Lower lobe of right lung (tissue), 2 donors: ENCODE results near the gene CHSY3. TPM values are rescaled to one million over a fixed set of nuclear protein-coding genes. Genes with fewer than 3 reads are reported as not detected.

Experiments used
- ATAC-seq, 2 donors: fragments of 200-7000 bp; cut with Tn5 transposase; one replicate each; pipeline ENCODE4 v1.9.1; 2020 to 2022; ENCODE audit warnings: mild to moderate bottlenecking in 2 of 2, moderate library complexity in 2 of 2
- DNase-seq: peaks from one replicate; pipeline ENCODE4 v3.0.0-alpha.2; 2020
- H3K27ac ChIP-seq: fragments of 200-600 bp; one replicate; pipeline ENCODE4 v1.8.0; 2022
- H3K27me3 ChIP-seq: fragments of 200-600 bp; one replicate; pipeline ENCODE4 v1.8.0; 2022; ENCODE audit warnings: low read depth
- H3K36me3 ChIP-seq: fragments of 200-600 bp; one replicate; pipeline ENCODE4 v1.8.0; 2022; ENCODE audit warnings: mild to moderate bottlenecking
- H3K4me1 ChIP-seq: fragments of 200-600 bp; one replicate; pipeline ENCODE4 v1.8.0; 2022
- H3K4me3 ChIP-seq: fragments of 200-600 bp; one replicate; pipeline ENCODE4 v1.8.0; 2022; ENCODE audit warnings: mild to moderate bottlenecking
- H3K9me3 ChIP-seq: fragments of 200-600 bp; one replicate; pipeline ENCODE4 v1.8.0; 2022
- CTCF ChIP-seq: fragments of 200-600 bp; IDR thresholded peaks from one replicate; pipeline ENCODE4 v1.8.0; 2022; ENCODE audit warnings: antibody characterized with exemption, mild to moderate bottlenecking
- intact Hi-C: fragments of 100-400 bp; cut with DNase I; formaldehyde crosslinking; loops from one replicate; pipeline ENCODE4 v1.11.0; 2022
- total RNA-seq: library from RNA; stranded (reverse); fragmentation: NEBNext Ultra II Directional; extraction: Animal tissue kit (Norgen Biotek cat#: 25700); gene quantifications from one replicate; pipeline ENCODE4 v1.2.1, GENCODE V29; 2021
- donor health status: DM: no; HTN: yes; CAD: no; lungs with severe emphysema.

Gene CHSY3
- total RNA-seq, 1 donor from 2014 or later: 4.7 TPM

- intact Hi-C loops: no loop called here
- Histone ChIP-seq H3K27me3 (no peaks in the 10 kb centered on the region), H3K36me3 (no peaks in the 10 kb centered on the region), H3K27ac (no peak overlapping the region), H3K4me3 (no peak overlapping the region), H3K9me3 (no peaks in the 10 kb centered on the region), H3K4me1 (no peaks in the 10 kb centered on the region)
- DNase-seq (no peak), ATAC-seq (no peak)
- TF ChIP-seq CTCF: no peak
Observed at GRCh38 chr5:129945774-129946270, 41.6 kb downstream of the CHSY3 start.

- DNase-seq (no peak), ATAC-seq (no peak)
- Histone ChIP-seq H3K4me3 (no peak overlapping the region), H3K4me1 (no peaks in the 10 kb centered on the region), H3K9me3 (no peaks in the 10 kb centered on the region), H3K27ac (no peak overlapping the region), H3K27me3 (no peaks in the 10 kb centered on the region), H3K36me3 (no peaks in the 10 kb centered on the region)
- intact Hi-C loops: no loop called here
- no peak for TF ChIP-seq CTCF
Observed at GRCh38 chr5:129951039-129951438, 46.8 kb downstream of the CHSY3 start.

- Histone ChIP-seq H3K4me3 (no peak overlapping the region), H3K27me3 (no peaks in the 10 kb centered on the region), H3K9me3 (no peaks in the 10 kb centered on the region), H3K27ac (no peak overlapping the region), H3K4me1 (no peaks in the 10 kb centered on the region), H3K36me3 (no peaks in the 10 kb centered on the region)
- ATAC-seq (no peak), DNase-seq (no peak)
- intact Hi-C loops: no loop called here
- no peak for TF ChIP-seq CTCF
Observed at GRCh38 chr5:129958581-129958980, 54.3 kb downstream of the CHSY3 start.

GRCh38 chr5:129960831-129961230, 56.6 kb downstream of the CHSY3 start:
- Histone ChIP-seq H3K36me3 (no peaks in the 10 kb centered on the region), H3K4me3 (no peak overlapping the region), H3K9me3 (no peaks in the 10 kb centered on the region), H3K27me3 (no peaks in the 10 kb centered on the region), H3K27ac (no peak overlapping the region), H3K4me1 (no peaks in the 10 kb centered on the region)
- no peak for TF ChIP-seq CTCF
- DNase-seq (no peak), ATAC-seq (no peak)
- intact Hi-C loops: no loop called here

GRCh38 chr5:129962506-129962905, 58.2 kb downstream of the CHSY3 start:
- H3K9me3 ChIP-seq: no peaks in the 10 kb centered on the region
- intact Hi-C loops: no loop called here

More at GRCh38 chr5:129962506-129962905, 58.2 kb downstream of the CHSY3 start:
- Histone ChIP-seq H3K27ac (no peak overlapping the region), H3K4me1 (no peaks in the 10 kb centered on the region), H3K36me3 (no peaks in the 10 kb centered on the region), H3K4me3 (no peak overlapping the region), H3K27me3 (no peaks in the 10 kb centered on the region)
- TF ChIP-seq CTCF: no peak
- DNase-seq (no peak), ATAC-seq (no peak)
